WTC11 (cell line): ENCODE data around the gene KCNT2. TPM values are rescaled to one million over a fixed set of nuclear protein-coding genes. Genes with fewer than 3 reads are reported as not detected.

ENCODE experiments used
- ATAC-seq: fragments of 200-7000 bp; cut with Tn5 transposase; 2 replicates; pipeline ENCODE4 v1.10.0; 2021; ENCODE audit warnings: mild to moderate bottlenecking, moderate library complexity
- CTCF ChIA-PET: fragments of 300-600 bp; sonication (Branson Sonifier 250); formaldehyde crosslinking; loops from one replicate; lab custom pipeline; 2021; ENCODE audit warnings: antibody characterized with exemption; lab: Charles Lee
- POLR2A ChIA-PET: fragments of 350-600 bp; sonication (Branson Sonifier 250); formaldehyde crosslinking; loops from one replicate; lab custom pipeline; 2021; ENCODE audit warnings: antibody characterized with exemption; lab: Charles Lee
- DNase-seq: peaks from one replicate; pipeline ENCODE4 v3.0.0; 2021; ENCODE audit warnings: low spot score
- H3K27ac Mint-ChIP-seq: 2 replicates; pipeline ENCODE4 v1.8.0; 2021; ENCODE audit warnings: mixed read lengths
- H3K27me3 Mint-ChIP-seq: 2 replicates; pipeline ENCODE4 v1.8.0; 2021; ENCODE audit warnings: low read depth, mild to moderate bottlenecking, moderate library complexity, mixed read lengths
- H3K36me3 Mint-ChIP-seq: 2 replicates; pipeline ENCODE4 v1.8.0; 2021; ENCODE audit warnings: mixed read lengths
- H3K4me1 Mint-ChIP-seq: 2 replicates; pipeline ENCODE4 v1.8.0; 2022; ENCODE audit warnings: mixed read lengths
- H3K4me3 Mint-ChIP-seq: 2 replicates; pipeline ENCODE4 v1.8.0; 2021; ENCODE audit warnings: mild to moderate bottlenecking, moderate library complexity, mixed read lengths
- H3K9me3 Mint-ChIP-seq: 2 replicates; pipeline ENCODE4 v1.8.0; 2021; ENCODE audit warnings: mixed read lengths
- ATF1 ChIP-seq: sonication (generic); formaldehyde crosslinking; IDR thresholded peaks from 2 replicates; pipeline ENCODE4 v1.8.1; 2023; ENCODE audit warnings: mild to moderate bottlenecking, moderate library complexity, missing genetic modification reagents
- EMX1 ChIP-seq: fragments of 250-450 bp; sonication (Bioruptor Pico); IDR thresholded peaks from 2 replicates; pipeline ENCODE4 v1.8.0; 2021; ENCODE audit warnings: mild to moderate bottlenecking
- FOXK1 ChIP-seq: sonication (generic); formaldehyde crosslinking; IDR thresholded peaks from 2 replicates; pipeline ENCODE4 v1.8.0; 2022; ENCODE audit warnings: mild to moderate bottlenecking, moderate library complexity, missing genetic modification reagents
- FOXP1 ChIP-seq: sonication (generic); formaldehyde crosslinking; IDR thresholded peaks from 2 replicates; pipeline ENCODE4 v1.8.0; 2022; ENCODE audit warnings: missing genetic modification reagents, mild to moderate bottlenecking, moderate library complexity, borderline replicate concordance
- GRHL2 ChIP-seq: fragments of 250-450 bp; sonication (Bioruptor Pico); IDR thresholded peaks from 2 replicates; pipeline ENCODE4 v1.8.0; 2022; ENCODE audit warnings: mild to moderate bottlenecking, moderate library complexity; ENCODE audit not compliant: insufficient replicate concordance, severe bottlenecking
- GTF2I ChIP-seq: fragments of 250-450 bp; sonication (Bioruptor Pico); conservative IDR thresholded peaks from 2 replicates; pipeline ENCODE4 v1.4.0; 2021; ENCODE audit warnings: mild to moderate bottlenecking
- JAZF1 ChIP-seq: fragments of 250-450 bp; sonication (Bioruptor Pico); IDR thresholded peaks from 2 replicates; pipeline ENCODE4 v1.9.0; 2021; ENCODE audit warnings: moderate library complexity, mild to moderate bottlenecking, inconsistent platforms
- JUN ChIP-seq: sonication (generic); formaldehyde crosslinking; IDR thresholded peaks from 2 replicates; pipeline ENCODE4 v1.8.0; 2023; ENCODE audit warnings: mild to moderate bottlenecking, missing genetic modification reagents
- NR2C2 ChIP-seq: sonication (generic); formaldehyde crosslinking; IDR thresholded peaks from 2 replicates; pipeline ENCODE4 v1.8.0; 2022; ENCODE audit warnings: mild to moderate bottlenecking, missing genetic modification reagents
- PRRX2 ChIP-seq: fragments of 250-450 bp; sonication (Bioruptor Pico); IDR thresholded peaks from 2 replicates; pipeline ENCODE4 v1.8.0; 2021; ENCODE audit warnings: mild to moderate bottlenecking
- SMAD4 ChIP-seq: sonication (generic); formaldehyde crosslinking; IDR thresholded peaks from 2 replicates; pipeline ENCODE4 v1.8.0; 2022; ENCODE audit warnings: mild to moderate bottlenecking, missing genetic modification reagents
- SP1 ChIP-seq: sonication (generic); formaldehyde crosslinking; conservative IDR thresholded peaks from 2 replicates; pipeline ENCODE4 v1.8.1; 2022; ENCODE audit warnings: missing genetic modification reagents
- TEAD1 ChIP-seq: sonication (generic); formaldehyde crosslinking; IDR thresholded peaks from 2 replicates; pipeline ENCODE4 v1.8.0; 2022; ENCODE audit warnings: mild to moderate bottlenecking, missing genetic modification reagents
- TP53 ChIP-seq: sonication (generic); formaldehyde crosslinking; IDR thresholded peaks from 2 replicates; pipeline ENCODE4 v1.8.1; 2023; ENCODE audit warnings: mild to moderate bottlenecking, missing genetic modification reagents
- ZNF219 ChIP-seq: sonication (generic); formaldehyde crosslinking; IDR thresholded peaks from 2 replicates; pipeline ENCODE4 v1.8.0; 2023; ENCODE audit warnings: missing genetic modification reagents, mild to moderate bottlenecking, borderline replicate concordance
- ZNF396 ChIP-seq: fragments of 250-450 bp; sonication (Bioruptor Pico); IDR thresholded peaks from 2 replicates; pipeline ENCODE4 v1.8.0; 2021; ENCODE audit warnings: mild to moderate bottlenecking, moderate library complexity, borderline replicate concordance
- ZNF423 ChIP-seq: fragments of 250-450 bp; sonication (Bioruptor Pico); IDR thresholded peaks from 2 replicates; pipeline ENCODE4 v2.1.2; 2022; ENCODE audit warnings: mild to moderate bottlenecking, moderate library complexity
- total RNA-seq: library from RNA; stranded (reverse); gene quantifications from 3 replicates; pipeline ENCODE4 v1.2.3, GENCODE V29; 2021
- TF ChIP-seq, protein P1 (sequence below): fragments of 250-450 bp; sonication (Bioruptor Pico); IDR thresholded peaks from 2 replicates; pipeline ENCODE4 v2.1.2; 2022; ENCODE audit warnings: mild to moderate bottlenecking, moderate library complexity
- TF ChIP-seq, protein P2 (sequence below): sonication (generic); formaldehyde crosslinking; IDR thresholded peaks from 2 replicates; pipeline ENCODE4 v1.8.0; 2022; ENCODE audit warnings: mild to moderate bottlenecking, missing genetic modification reagents
- TF ChIP-seq, protein P3 (sequence below): sonication (generic); formaldehyde crosslinking; IDR thresholded peaks from 2 replicates; pipeline ENCODE4 v1.8.1; 2023; ENCODE audit warnings: mild to moderate bottlenecking, missing genetic modification reagents, moderate library complexity
- TF ChIP-seq, protein P4 (sequence below): fragments of 250-450 bp; sonication (Bioruptor Pico); IDR thresholded peaks from 2 replicates; pipeline ENCODE4 v1.8.0; 2021; ENCODE audit warnings: mild to moderate bottlenecking
- TF ChIP-seq, protein P5 (sequence below): sonication (generic); formaldehyde crosslinking; IDR thresholded peaks from 2 replicates; pipeline ENCODE4 v1.8.1; 2022; ENCODE audit warnings: mild to moderate bottlenecking, moderate library complexity, missing genetic modification reagents
- TF ChIP-seq, protein P6 (sequence below): sonication (generic); formaldehyde crosslinking; IDR thresholded peaks from 2 replicates; pipeline ENCODE4 v1.8.1; 2023; ENCODE audit warnings: mild to moderate bottlenecking, moderate library complexity, missing genetic modification reagents
- TF ChIP-seq, protein P7 (sequence below): sonication (generic); formaldehyde crosslinking; conservative IDR thresholded peaks from 2 replicates; pipeline ENCODE4 v1.8.1; 2022; ENCODE audit warnings: mild to moderate bottlenecking, missing genetic modification reagents

Gene KCNT2
- total RNA-seq, 1 experiment from 2014 or later, result 11.6 TPM

DNA sequence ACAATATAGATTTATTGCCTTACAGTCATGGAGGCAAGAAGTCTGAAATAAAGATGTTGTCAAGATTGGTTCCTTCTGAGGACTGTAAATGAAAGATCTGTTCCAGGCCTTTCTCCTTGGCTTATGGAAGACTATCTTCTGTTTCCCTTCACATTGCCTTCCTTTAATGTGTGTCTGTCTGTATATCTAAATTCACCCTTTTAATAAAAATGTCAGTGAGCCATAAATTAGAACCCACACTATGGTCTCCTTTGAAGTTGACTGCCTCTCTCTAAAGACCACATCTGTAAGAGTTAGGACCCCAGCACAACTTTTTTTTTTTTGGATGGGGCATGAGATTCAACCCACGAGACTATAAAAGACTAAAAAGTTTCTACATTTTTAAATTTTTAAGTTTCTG is 305.8 kb downstream of the KCNT2 start:
- ATAC-seq (no peak), DNase-seq (no peak)
- Mint-ChIP-seq H3K27me3 (no peaks in the 10 kb centered on the region), H3K4me3 (no peak overlapping the region), H3K9me3 (no peaks in the 10 kb centered on the region), H3K4me1 (peaks cover 49% of the 10 kb centered on the region), H3K27ac (peak overlapping the region; percentile 82), H3K36me3 (0 out of 2 replicates have a peak, but pooled peaks cover 6% of the 10 kb centered on the region)
- ChIA-PET POLR2A (no interaction called here), CTCF (no interaction called here)
- TF ChIP-seq FOXK1 (CRISPR knock-in tag) (no peak), ATF1 (CRISPR knock-in tag) (no peak)

DNA sequence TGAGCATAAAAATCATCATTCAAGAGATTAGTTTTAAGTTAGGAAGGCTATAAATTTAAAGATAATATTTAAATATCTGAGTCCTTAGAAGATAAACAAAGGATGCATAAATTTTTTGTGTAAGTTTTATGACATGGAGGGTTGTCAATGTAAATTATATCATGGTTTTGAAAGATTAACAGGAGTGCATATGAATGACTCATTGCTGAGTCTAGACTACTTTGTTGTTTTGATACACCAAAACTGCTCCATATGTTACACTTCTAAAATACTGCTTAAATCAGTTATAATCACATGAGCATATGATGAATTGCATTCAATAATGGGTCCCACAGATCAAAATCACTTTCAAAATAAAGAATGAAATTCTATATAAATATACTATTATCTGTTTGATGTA is 312.5 kb downstream of the KCNT2 start:
- Mint-ChIP-seq H3K9me3 (peaks cover 8% of the 10 kb centered on the region), H3K27me3 (no peaks in the 10 kb centered on the region), H3K4me1 (no peaks in the 10 kb centered on the region), H3K27ac (no peak overlapping the region), H3K36me3 (peaks cover 12% of the 10 kb centered on the region; the same call in 1 of the 2 replicates), H3K4me3 (no peak overlapping the region)
- DNase-seq, result no peak
- POLR2A ChIA-PET, result no interaction called here
- ATAC-seq, result no peak
- TF ChIP-seq EMX1 (CRISPR knock-in tag) (no peak), JUN (no peak), SMAD4 (CRISPR knock-in tag) (no peak), FOXK1 (CRISPR knock-in tag) (no peak), GTF2I (CRISPR knock-in tag) (no peak), ZNF396 (CRISPR knock-in tag) (no peak), SP1 (CRISPR knock-in tag) (no peak), ZNF423 (CRISPR knock-in tag) (no peak), TEAD1 (CRISPR knock-in tag) (no peak), ZNF219 (CRISPR knock-in tag) (no peak), PRRX2 (CRISPR knock-in tag) (no peak), GRHL2 (CRISPR knock-in tag) (no peak), FOXP1 (CRISPR knock-in tag) (no peak), JAZF1 (CRISPR knock-in tag) (no peak)
- TF ChIP-seq, protein P1, sequence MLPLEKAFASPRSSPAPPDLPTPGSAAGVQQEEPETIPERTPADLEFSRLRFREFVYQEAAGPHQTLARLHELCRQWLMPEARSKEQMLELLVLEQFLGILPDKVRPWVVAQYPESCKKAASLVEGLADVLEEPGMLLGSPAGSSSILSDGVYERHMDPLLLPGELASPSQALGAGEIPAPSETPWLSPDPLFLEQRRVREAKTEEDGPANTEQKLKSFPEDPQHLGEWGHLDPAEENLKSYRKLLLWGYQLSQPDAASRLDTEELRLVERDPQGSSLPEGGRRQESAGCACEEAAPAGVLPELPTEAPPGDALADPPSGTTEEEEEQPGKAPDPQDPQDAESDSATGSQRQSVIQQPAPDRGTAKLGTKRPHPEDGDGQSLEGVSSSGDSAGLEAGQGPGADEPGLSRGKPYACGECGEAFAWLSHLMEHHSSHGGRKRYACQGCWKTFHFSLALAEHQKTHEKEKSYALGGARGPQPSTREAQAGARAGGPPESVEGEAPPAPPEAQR, result no peak
- TF ChIP-seq, protein P2, sequence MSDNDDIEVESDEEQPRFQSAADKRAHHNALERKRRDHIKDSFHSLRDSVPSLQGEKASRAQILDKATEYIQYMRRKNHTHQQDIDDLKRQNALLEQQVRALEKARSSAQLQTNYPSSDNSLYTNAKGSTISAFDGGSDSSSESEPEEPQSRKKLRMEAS (CRISPR knock-in tag), result no peak
- TF ChIP-seq, protein P3, sequence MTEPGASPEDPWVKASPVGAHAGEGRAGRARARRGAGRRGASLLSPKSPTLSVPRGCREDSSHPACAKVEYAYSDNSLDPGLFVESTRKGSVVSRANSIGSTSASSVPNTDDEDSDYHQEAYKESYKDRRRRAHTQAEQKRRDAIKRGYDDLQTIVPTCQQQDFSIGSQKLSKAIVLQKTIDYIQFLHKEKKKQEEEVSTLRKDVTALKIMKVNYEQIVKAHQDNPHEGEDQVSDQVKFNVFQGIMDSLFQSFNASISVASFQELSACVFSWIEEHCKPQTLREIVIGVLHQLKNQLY (CRISPR knock-in tag), result no peak
- TF ChIP-seq, protein P4, sequence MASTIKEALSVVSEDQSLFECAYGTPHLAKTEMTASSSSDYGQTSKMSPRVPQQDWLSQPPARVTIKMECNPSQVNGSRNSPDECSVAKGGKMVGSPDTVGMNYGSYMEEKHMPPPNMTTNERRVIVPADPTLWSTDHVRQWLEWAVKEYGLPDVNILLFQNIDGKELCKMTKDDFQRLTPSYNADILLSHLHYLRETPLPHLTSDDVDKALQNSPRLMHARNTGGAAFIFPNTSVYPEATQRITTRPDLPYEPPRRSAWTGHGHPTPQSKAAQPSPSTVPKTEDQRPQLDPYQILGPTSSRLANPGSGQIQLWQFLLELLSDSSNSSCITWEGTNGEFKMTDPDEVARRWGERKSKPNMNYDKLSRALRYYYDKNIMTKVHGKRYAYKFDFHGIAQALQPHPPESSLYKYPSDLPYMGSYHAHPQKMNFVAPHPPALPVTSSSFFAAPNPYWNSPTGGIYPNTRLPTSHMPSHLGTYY, result no peak
- TF ChIP-seq, protein P5, sequence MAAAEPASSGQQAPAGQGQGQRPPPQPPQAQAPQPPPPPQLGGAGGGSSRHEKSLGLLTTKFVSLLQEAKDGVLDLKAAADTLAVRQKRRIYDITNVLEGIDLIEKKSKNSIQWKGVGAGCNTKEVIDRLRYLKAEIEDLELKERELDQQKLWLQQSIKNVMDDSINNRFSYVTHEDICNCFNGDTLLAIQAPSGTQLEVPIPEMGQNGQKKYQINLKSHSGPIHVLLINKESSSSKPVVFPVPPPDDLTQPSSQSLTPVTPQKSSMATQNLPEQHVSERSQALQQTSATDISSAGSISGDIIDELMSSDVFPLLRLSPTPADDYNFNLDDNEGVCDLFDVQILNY (CRISPR knock-in tag), result no peak
- CTCF ChIA-PET, result no interaction called here

DNA sequence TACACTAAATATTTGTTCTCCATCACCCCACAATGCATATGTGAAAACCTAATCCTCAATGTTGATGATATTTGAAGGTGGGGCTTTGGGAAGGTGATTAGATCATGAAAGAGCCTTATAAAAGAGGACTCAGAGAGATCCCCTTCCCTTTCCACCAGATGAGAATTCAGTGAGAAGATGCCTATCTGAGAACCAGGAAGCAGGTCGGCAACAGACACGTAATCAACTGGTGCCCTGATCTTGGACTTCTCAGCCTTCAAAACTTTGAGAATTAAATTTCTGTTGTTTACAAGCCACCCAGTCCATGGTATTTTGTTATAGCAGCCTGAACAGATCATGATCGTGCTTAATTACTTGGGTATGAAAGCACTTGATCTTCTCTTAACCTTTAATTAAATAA is 329.4 kb downstream of the KCNT2 start:
- H3K9me3 Mint-ChIP-seq, result peaks cover 3% of the 10 kb centered on the region; the same call in 1 of the 2 replicates
- peaks cover 20% of the 10 kb centered on the region for H3K36me3 Mint-ChIP-seq
- ChIA-PET CTCF (no interaction called here), POLR2A (no interaction called here)
- DNase-seq (no peak), ATAC-seq (no peak)
- H3K27ac Mint-ChIP-seq, result no peak overlapping the region
- H3K27me3 Mint-ChIP-seq, result no peaks in the 10 kb centered on the region
- H3K4me1 Mint-ChIP-seq, result no peaks in the 10 kb centered on the region
- H3K4me3 Mint-ChIP-seq, result no peak overlapping the region
- TF ChIP-seq NR2C2 (CRISPR knock-in tag), result no peak
- TF ChIP-seq, protein P6, sequence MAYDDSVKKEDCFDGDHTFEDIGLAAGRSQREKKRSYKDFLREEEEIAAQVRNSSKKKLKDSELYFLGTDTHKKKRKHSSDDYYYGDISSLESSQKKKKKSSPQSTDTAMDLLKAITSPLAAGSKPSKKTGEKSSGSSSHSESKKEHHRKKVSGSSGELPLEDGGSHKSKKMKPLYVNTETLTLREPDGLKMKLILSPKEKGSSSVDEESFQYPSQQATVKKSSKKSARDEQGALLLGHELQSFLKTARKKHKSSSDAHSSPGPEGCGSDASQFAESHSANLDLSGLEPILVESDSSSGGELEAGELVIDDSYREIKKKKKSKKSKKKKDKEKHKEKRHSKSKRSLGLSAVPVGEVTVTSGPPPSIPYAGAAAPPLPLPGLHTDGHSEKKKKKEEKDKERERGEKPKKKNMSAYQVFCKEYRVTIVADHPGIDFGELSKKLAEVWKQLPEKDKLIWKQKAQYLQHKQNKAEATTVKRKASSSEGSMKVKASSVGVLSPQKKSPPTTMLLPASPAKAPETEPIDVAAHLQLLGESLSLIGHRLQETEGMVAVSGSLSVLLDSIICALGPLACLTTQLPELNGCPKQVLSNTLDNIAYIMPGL, result no peak
- no peak for TF ChIP-seq TP53
- TF ChIP-seq, protein P7, sequence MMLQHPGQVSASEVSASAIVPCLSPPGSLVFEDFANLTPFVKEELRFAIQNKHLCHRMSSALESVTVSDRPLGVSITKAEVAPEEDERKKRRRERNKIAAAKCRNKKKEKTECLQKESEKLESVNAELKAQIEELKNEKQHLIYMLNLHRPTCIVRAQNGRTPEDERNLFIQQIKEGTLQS, result no peak
